B cell (primary cell): ENCODE data around the gene MEIS2. TPM values are rescaled to one million over a fixed set of nuclear protein-coding genes. Genes with fewer than 3 reads are reported as not detected.

Experiments used
- ATAC-seq: fragments of 200-7000 bp; cut with Tn5 transposase; one replicate; pipeline ENCODE4 v1.10.0; 2021; ENCODE audit warnings: low read depth, mild to moderate bottlenecking, moderate number of reproducible peaks, moderate library complexity
- CTCF ChIA-PET: fragments of 350-600 bp; sonication (Branson Sonifier 250); formaldehyde crosslinking; loops from one replicate; lab custom pipeline; 2021; ENCODE audit warnings: antibody characterized with exemption, inconsistent platforms; lab: Charles Lee
- POLR2A ChIA-PET: fragments of 350-600 bp; sonication (Branson Sonifier 250); formaldehyde crosslinking; loops from one replicate; lab custom pipeline; 2021; ENCODE audit warnings: antibody characterized with exemption; lab: Charles Lee
- DNase-seq: peaks from one replicate; pipeline ENCODE4 v3.0.0; 2013
- H2AFZ ChIP-seq: 2 replicates; pipeline ENCODE4 v1.6.1; 2012; ENCODE audit warnings: mild to moderate bottlenecking, low read depth, low read length; ENCODE audit not compliant: insufficient read depth, poor library complexity, severe bottlenecking
- H3K27ac ChIP-seq, 2 donors: 1 replicate in 1 of 2; 2 replicates in 1 of 2; pipeline ENCODE4 v1.5.1; 2012 to 2013; ENCODE audit warnings: low read length in 2 of 2, mild to moderate bottlenecking in 2 of 2, moderate library complexity in 1 of 2
- H3K27me3 ChIP-seq, 4 experiments: fragments of 200-600 bp in 1 of 4; sonication (generic) in 1 of 4; replicated peaks in 1 of 4; 1 replicate in 2 of 4; 2 replicates in 2 of 4; pipeline versions ENCODE4 v1.6.1 to v1.7.0; 2013 to 2016; ENCODE audit warnings: low read length in 3 of 4, mild to moderate bottlenecking in 2 of 4, mixed read lengths in 1 of 4, moderate library complexity in 1 of 4; ENCODE audit not compliant: insufficient read depth in 4 of 4, control insufficient read depth in 3 of 4; ENCODE audit errors: control extremely low read depth in 1 of 4
- H3K36me3 ChIP-seq, 2 experiments: replicated peaks in 1 of 2; 1 replicate in 1 of 2; 2 replicates in 1 of 2; pipeline versions ENCODE4 v1.6.1 to v1.7.1; 2013; ENCODE audit warnings: low read length in 1 of 2; ENCODE audit not compliant: insufficient read depth in 2 of 2, control insufficient read depth in 1 of 2; ENCODE audit errors: control extremely low read depth in 1 of 2, extremely low read depth in 1 of 2
- H3K4me1 ChIP-seq, 2 donors: fragments of 200-600 bp in 1 of 2; sonication (generic) in 1 of 2; 1 replicate in 1 of 2; 2 replicates in 1 of 2; pipeline versions ENCODE4 v1.5.1 to v1.6.1; 2013 to 2017; ENCODE audit warnings: low read length in 2 of 2; ENCODE audit not compliant: control insufficient read depth in 2 of 2, insufficient read depth in 2 of 2
- H3K4me2 ChIP-seq: replicated peaks from 2 replicates; pipeline ENCODE3; 2012; ENCODE audit warnings: mild to moderate bottlenecking, low read depth, low read length; ENCODE audit not compliant: poor library complexity, severe bottlenecking
- H3K4me3 ChIP-seq, 5 experiments: fragments of 200-600 bp in 1 of 5; sonication (generic) in 1 of 5; 1 replicate in 3 of 5; 2 replicates in 2 of 5; pipeline versions ENCODE4 v1.5.1 to v1.7.0; 2011 to 2016; ENCODE audit warnings: low read length in 4 of 5, mild to moderate bottlenecking in 4 of 5, low read depth in 2 of 5, control low read depth in 1 of 5, moderate library complexity in 1 of 5; ENCODE audit not compliant: insufficient read depth in 1 of 5; ENCODE audit errors: control extremely low read depth in 1 of 5, extremely low read depth in 1 of 5
- H3K79me2 ChIP-seq: fragments of 200-600 bp; sonication (generic); one replicate; pipeline ENCODE4 v1.6.0; 2016; ENCODE audit warnings: low read length; ENCODE audit not compliant: control insufficient read depth, insufficient read depth
- H3K9ac ChIP-seq: fragments of 200-600 bp; sonication (generic); 2 replicates; pipeline ENCODE4 v1.6.1; 2017; ENCODE audit warnings: mild to moderate bottlenecking, low read length, moderate library complexity
- H3K9me3 ChIP-seq, 3 donors: one replicate each; pipeline versions ENCODE4 v1.6.1 to v1.7.1; 2013; ENCODE audit warnings: low read length in 2 of 3; ENCODE audit not compliant: control insufficient read depth in 2 of 3, insufficient read depth in 1 of 3; ENCODE audit errors: control extremely low read depth in 1 of 3
- H4K20me1 ChIP-seq: 2 replicates; pipeline ENCODE4 v1.6.0; 2012; ENCODE audit warnings: mild to moderate bottlenecking, low read length; ENCODE audit not compliant: insufficient read depth, control insufficient read depth, poor library complexity, severe bottlenecking
- H3K27ac Mint-ChIP-seq: one replicate; pipeline ENCODE4 v1.8.0; 2021; ENCODE audit warnings: mixed read lengths
- H3K27me3 Mint-ChIP-seq: one replicate; pipeline ENCODE4 v1.8.0; 2021; ENCODE audit warnings: mixed read lengths
- H3K4me1 Mint-ChIP-seq: one replicate; pipeline ENCODE4 v1.8.0; 2021; ENCODE audit warnings: mixed read lengths
- H3K4me3 Mint-ChIP-seq: one replicate; pipeline ENCODE4 v1.8.0; 2021; ENCODE audit warnings: mixed read lengths
- H3K9me3 Mint-ChIP-seq: one replicate; pipeline ENCODE4 v1.8.0; 2022; ENCODE audit warnings: mixed read lengths; ENCODE audit not compliant: insufficient read depth
- CTCF ChIP-seq: fragments of 200-600 bp; IDR thresholded peaks from one replicate; pipeline ENCODE4 v1.8.0; 2022; ENCODE audit warnings: antibody characterized with exemption, mild to moderate bottlenecking
- EZH2 ChIP-seq: IDR thresholded peaks from 2 replicates; pipeline ENCODE4 v1.6.1; 2012; ENCODE audit warnings: borderline replicate concordance, low read depth, mild to moderate bottlenecking, moderate library complexity, low read length; ENCODE audit not compliant: insufficient read depth, poor library complexity, severe bottlenecking
- WGBS: methylation state at CpG from one replicate; pipeline ENCODE4 v1.1.5; 2013; ENCODE audit warnings: missing lambda C conversion rate; ENCODE audit not compliant: insufficient coverage; 5-methylcytosine and 5-hydroxymethylcytosine counted together
- intact Hi-C: fragments of 100-400 bp; cut with micrococcal nuclease; formaldehyde crosslinking; loops from one replicate; pipeline ENCODE4 v1.10.0; 2022
- polyA plus RNA-seq: library from polyadenylated mRNA; depleted of rRNA; stranded (reverse); fragments of >200 nt; gene quantifications from 2 replicates; pipeline ENCODE4 v1.2.3, GENCODE V29; 2012
- total RNA-seq, 2 donors: library from RNA; stranded (reverse); fragments of 120-200 nt in 1 of 2; gene quantifications; 1 replicate in 1 of 2; 2 replicates in 1 of 2; pipeline versions ENCODE4 v1.2.3 to v1.2.4, GENCODE V29; 2013 to 2022

The MEIS2 gene
- total and polyA plus RNA-seq, 2 donors (not counting 1 experiment from before 2014, with no cell fraction given), result 0.22 TPM; not detected in 1

GRCh38 chr15:37041042-37041441, 59.3 kb downstream of the MEIS2 start:
- no peak overlapping the region for H2AFZ ChIP-seq
- H3K27ac ChIP-seq, result no peak overlapping the region
- ATAC-seq (no peak), DNase-seq (no peak)
- H3K9me3 ChIP-seq, result no peaks in the 10 kb centered on the region
- Mint-ChIP-seq H3K4me1 (no peaks in the 10 kb centered on the region), H3K27me3 (no peaks in the 10 kb centered on the region), H3K4me3 (no peak overlapping the region), H3K9me3 (no peaks in the 10 kb centered on the region), H3K27ac (no peak overlapping the region)
- TF ChIP-seq EZH2 (no peak), CTCF (no peak)
- ChIA-PET CTCF (no interaction called here), POLR2A (no interaction called here)
- H3K4me3 ChIP-seq, result no peak overlapping the region
- no peaks in the 10 kb centered on the region for H3K4me1 ChIP-seq
- no peaks in the 10 kb centered on the region for H3K27me3 ChIP-seq
- H3K79me2 ChIP-seq, result no peaks in the 10 kb centered on the region
- H3K4me2 ChIP-seq, result no peak overlapping the region
- H4K20me1 ChIP-seq, result no peaks in the 10 kb centered on the region
- 58% methylated on average over 1 of the region's 1 CpG for WGBS
- intact Hi-C loops, result no loop called here
- no peaks in the 10 kb centered on the region for H3K36me3 ChIP-seq
- H3K9ac ChIP-seq, result no peak overlapping the region

- no peak overlapping the region for H3K4me3 ChIP-seq
- H4K20me1 ChIP-seq, result no peaks in the 10 kb centered on the region
- DNase-seq (no peak), ATAC-seq (no peak)
- H3K4me1 ChIP-seq, result no peaks in the 10 kb centered on the region
- 78% methylated on average over 3 of the region's 4 CpGs for WGBS
- intact Hi-C loops, result no loop called here
- TF ChIP-seq CTCF, result no peak
- TF ChIP-seq EZH2, result no peak
- no peaks in the 10 kb centered on the region for H3K9me3 ChIP-seq
- ChIA-PET POLR2A (no interaction called here), CTCF (no interaction called here)
- H3K36me3 ChIP-seq, result no peaks in the 10 kb centered on the region
- no peak overlapping the region for H2AFZ ChIP-seq
- no peaks in the 10 kb centered on the region for H3K79me2 ChIP-seq
- H3K27ac Mint-ChIP-seq, result no peak overlapping the region
- no peaks in the 10 kb centered on the region for H3K4me1 Mint-ChIP-seq
- no peaks in the 10 kb centered on the region for H3K27me3 ChIP-seq
- H3K27ac ChIP-seq, result no peak overlapping the region
- H3K9me3 Mint-ChIP-seq, result no peaks in the 10 kb centered on the region
- no peak overlapping the region for H3K4me2 ChIP-seq
- no peaks in the 10 kb centered on the region for H3K27me3 Mint-ChIP-seq
- H3K4me3 Mint-ChIP-seq, result no peak overlapping the region
- H3K9ac ChIP-seq, result no peak overlapping the region
These were observed 60.1 kb downstream of the MEIS2 start for GRCh38 chr15:37040072-37040742.
